Measurements from ENCODE around the gene GNG11. TPM values are rescaled to one million over a fixed set of nuclear protein-coding genes. Genes with fewer than 3 reads are reported as not detected.
A peak's percentile ranks its signal among the peaks of the same experiment; 100 is the strongest.

The GNG11 gene
- total and polyA plus RNA-seq, 2 donors (not counting 3 experiments of a cell fraction or from before 2014, with no cell fraction given), result 92.3 to 208 TPM

- dilution Hi-C loops (cut with MboI; ENCODE audit: extremely low pct_ligation_motif_present, low sequenced_read_pairs), result no loop called here
- Histone ChIP-seq H3K4me3 (replicated peaks in 1 of 3; ENCODE audit: insufficient read depth in 1 of 3, low read depth in 1 of 3, low read length in 3 of 3) (no peak overlapping the region), H3K4me1 (ENCODE audit: control insufficient read depth, extremely low read depth, insufficient read depth, low read length) (peaks cover 24% of the 10 kb centered on the region), H3K27ac (ENCODE audit: insufficient read depth, low read depth, low read length) (no peak overlapping the region), H2AFZ (ENCODE audit: low read depth, low read length) (no peak overlapping the region), H3K4me2 (ENCODE audit: insufficient read depth, low read length) (no peak overlapping the region), H3K9me1 (replicated peaks; ENCODE audit: control insufficient read depth, extremely low read depth, insufficient read depth, low read length) (no peaks in the 10 kb centered on the region), H3K36me3 (ENCODE audit: control insufficient read depth in 2 of 2, extremely low read depth in 1 of 2, insufficient read depth in 2 of 2, low read length in 2 of 2) (no peaks in the 10 kb centered on the region), H3K9ac (replicated peaks; ENCODE audit: extremely low read depth, insufficient read depth, low read length) (no peak overlapping the region), H3K27me3 (ENCODE audit: control insufficient read depth in 2 of 2, insufficient read depth in 2 of 2, low read length in 2 of 2) (no peaks in the 10 kb centered on the region), H4K20me1 (replicated peaks; ENCODE audit: control insufficient read depth, extremely low read depth, insufficient read depth, low read length) (no peaks in the 10 kb centered on the region), H3K79me2 (ENCODE audit: control insufficient read depth, insufficient read depth, low read length) (no peaks in the 10 kb centered on the region), H3K9me3 (replicated peaks; ENCODE audit: control insufficient read depth, insufficient read depth, low read length) (no peaks in the 10 kb centered on the region)
- FAIRE-seq (no peak), DNase-seq (ENCODE audit: low read depth, low spot score) (peak; percentile 58)
- intact Hi-C loops (cut with micrococcal nuclease), result no loop called here
- no TSS peak for BruUV-seq (replicated peaks)
- TF ChIP-seq EZH2 (IDR thresholded peaks at IDR 0.05; ENCODE audit: borderline replicate concordance, low read depth, low read length, severe bottlenecking) (no peak), POLR2AphosphoS5 (IDR thresholded peaks at IDR 0.05; ENCODE audit: insufficient read depth, low read depth, low read length) (no peak), POLR2A (IDR thresholded peaks at IDR 0.05; ENCODE audit: low read depth, low read length) (no peak), CTCF (IDR thresholded peaks at IDR 0.05; ENCODE audit: extremely low read depth in 1 of 2, insufficient read depth in 1 of 2, low read depth in 1 of 2, low read length in 2 of 2) (no peak), FOS (IDR thresholded peaks at IDR 0.05; ENCODE audit: borderline replicate concordance, insufficient read depth, low read length) (no peak), MAX (IDR thresholded peaks at IDR 0.05; ENCODE audit: insufficient read depth, insufficient read length) (no peak), MYC (IDR thresholded peaks at IDR 0.05; ENCODE audit: low read depth, low read length) (no peak), JUN (IDR thresholded peaks at IDR 0.05; ENCODE audit: borderline replicate concordance, insufficient read depth, insufficient read length, low read depth) (no peak), GATA2 (IDR thresholded peaks at IDR 0.05; ENCODE audit: insufficient read depth, insufficient read length, low read depth, low read length) (no peak)
- POLR2A ChIA-PET, result no interaction called here
- CTCF ChIA-PET, result interaction anchor here (1.7 kb wide), 1 partner anchor 32 kb away, joined by 5 read pairs; no protein-coding TSS in a partner anchor
Observed at GRCh38 chr7:93935102-93935501, 13.6 kb downstream of the GNG11 start.
